ENCODE results near the gene LTBP2. TPM values are rescaled to one million over a fixed set of nuclear protein-coding genes. Genes with fewer than 3 reads are reported as not detected.

LTBP2 gene
- total RNA-seq, 1 experiment from 2014 or later = 124 TPM

DNA sequence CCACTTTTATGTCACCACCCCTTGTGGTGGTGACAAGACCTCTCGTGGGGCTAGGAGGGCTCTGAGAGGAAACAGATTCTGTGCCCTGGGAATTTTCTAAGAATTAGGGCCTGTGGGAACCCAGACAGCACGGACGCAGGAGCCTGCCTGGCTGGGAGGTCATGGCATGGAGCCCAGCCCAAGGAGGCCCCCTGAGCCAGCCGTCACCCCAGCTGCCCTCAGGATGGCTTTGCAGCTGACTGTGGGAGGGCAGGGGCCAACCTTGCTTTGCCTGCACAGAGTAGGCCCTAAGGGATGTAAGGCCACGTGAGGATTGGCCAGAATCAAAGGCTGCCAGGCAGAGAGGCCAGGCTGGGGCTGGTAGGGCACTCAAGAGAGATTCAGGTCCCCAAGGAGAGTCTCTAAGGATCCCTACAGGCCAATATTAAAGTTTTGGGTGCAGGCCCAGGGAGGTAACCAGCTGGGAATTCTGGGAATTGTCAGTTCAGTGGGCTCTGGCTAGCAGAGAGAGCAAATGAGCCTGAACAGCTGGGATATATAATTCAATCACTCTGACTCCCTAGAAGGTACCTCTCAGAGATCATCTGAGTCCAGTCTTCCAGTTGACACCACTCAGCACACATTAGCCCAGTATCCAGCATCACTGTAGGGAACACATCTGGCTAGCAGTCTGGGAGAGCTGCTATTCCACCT is 6.4 kb downstream of the LTBP2 start:
- H3K4me3 ChIP-seq = no peak overlapping the region
- H3K9me3 ChIP-seq (ENCODE audit: insufficient read depth, low read depth) = no peaks in the 10 kb centered on the region
- CTCF ChIA-PET = interaction anchor here (0.5 to 1.1 kb wide), 2 partner anchors 21 to 36 kb away, joined by 3 read pairs; no protein-coding TSS in a partner anchor
- peaks cover 15% of the 10 kb centered on the region for H3K4me1 ChIP-seq (replicated peaks; ENCODE audit: insufficient read depth)
- intact Hi-C loops (cut with micrococcal nuclease; ENCODE audit: unreplicated experiment) = loop anchor here (10.0 kb wide), 2 partner anchors 281 to 479 kb away; no protein-coding TSS in a partner anchor
- no peaks in the 10 kb centered on the region for H3K9me2 ChIP-seq (ENCODE audit: insufficient read depth)
- no TSS peak for BruUV-seq (replicated peaks)
- H4K20me1 ChIP-seq (ENCODE audit: insufficient read depth) = no peaks in the 10 kb centered on the region
- no peak overlapping the region for H2AFZ ChIP-seq
- no peak overlapping the region for H3K27ac ChIP-seq
- H3K4me2 ChIP-seq = no peak overlapping the region
- no peak for DNase-seq
- peaks cover 14% of the 10 kb centered on the region for H3K36me3 ChIP-seq (ENCODE audit: low read depth)
- TF ChIP-seq EZH2 (IDR thresholded peaks at IDR 0.05; ENCODE audit: low read depth) = no peak
- no peaks in the 10 kb centered on the region for H3K27me3 ChIP-seq (ENCODE audit: insufficient read depth, low read depth)
- peaks cover 26% of the 10 kb centered on the region for H3F3A ChIP-seq (ENCODE audit: insufficient read depth, low read depth)
- peaks cover 30% of the 10 kb centered on the region for H3K79me2 ChIP-seq (ENCODE audit: low read depth)
- POLR2A ChIA-PET (ENCODE audit: unreplicated experiment) = no interaction called here

DNA sequence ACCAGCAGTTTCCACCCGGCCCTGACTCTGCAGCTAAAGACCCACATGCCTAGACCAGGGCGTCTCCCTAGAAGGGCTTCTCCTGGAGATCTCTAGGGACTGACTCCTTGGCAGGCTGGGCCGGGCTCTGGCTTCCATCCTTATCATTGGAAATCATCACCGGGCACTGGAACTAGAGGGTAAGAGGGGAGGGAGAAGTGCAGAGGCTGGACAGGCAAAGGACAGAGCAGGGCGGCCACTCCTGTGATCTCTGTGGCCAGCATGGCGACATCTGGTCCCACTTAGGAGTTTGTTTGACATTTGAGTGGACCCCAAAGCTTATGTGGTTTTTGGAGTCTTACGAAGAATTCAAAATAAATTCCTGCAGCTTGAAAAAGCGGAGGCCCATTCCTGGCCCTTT is 7.1 kb downstream of the LTBP2 start:
- Histone ChIP-seq H3F3A (ENCODE audit: insufficient read depth, low read depth) (peaks cover 18% of the 10 kb centered on the region), H3K27ac (no peak overlapping the region), H4K20me1 (ENCODE audit: insufficient read depth) (no peaks in the 10 kb centered on the region), H3K4me2 (no peak overlapping the region), H3K36me3 (ENCODE audit: low read depth) (peaks cover 14% of the 10 kb centered on the region), H3K4me3 (no peak overlapping the region), H3K9me3 (ENCODE audit: insufficient read depth, low read depth) (no peaks in the 10 kb centered on the region), H3K4me1 (replicated peaks; ENCODE audit: insufficient read depth) (peaks cover 9% of the 10 kb centered on the region; the same call in 1 of the 2 replicates), H3K79me2 (ENCODE audit: low read depth) (peaks cover 23% of the 10 kb centered on the region), H3K27me3 (ENCODE audit: insufficient read depth, low read depth) (no peaks in the 10 kb centered on the region), H2AFZ (no peak overlapping the region), H3K9me2 (ENCODE audit: insufficient read depth) (no peaks in the 10 kb centered on the region)
- POLR2A ChIA-PET (ENCODE audit: unreplicated experiment) = no interaction called here
- TF ChIP-seq, protein P1, sequence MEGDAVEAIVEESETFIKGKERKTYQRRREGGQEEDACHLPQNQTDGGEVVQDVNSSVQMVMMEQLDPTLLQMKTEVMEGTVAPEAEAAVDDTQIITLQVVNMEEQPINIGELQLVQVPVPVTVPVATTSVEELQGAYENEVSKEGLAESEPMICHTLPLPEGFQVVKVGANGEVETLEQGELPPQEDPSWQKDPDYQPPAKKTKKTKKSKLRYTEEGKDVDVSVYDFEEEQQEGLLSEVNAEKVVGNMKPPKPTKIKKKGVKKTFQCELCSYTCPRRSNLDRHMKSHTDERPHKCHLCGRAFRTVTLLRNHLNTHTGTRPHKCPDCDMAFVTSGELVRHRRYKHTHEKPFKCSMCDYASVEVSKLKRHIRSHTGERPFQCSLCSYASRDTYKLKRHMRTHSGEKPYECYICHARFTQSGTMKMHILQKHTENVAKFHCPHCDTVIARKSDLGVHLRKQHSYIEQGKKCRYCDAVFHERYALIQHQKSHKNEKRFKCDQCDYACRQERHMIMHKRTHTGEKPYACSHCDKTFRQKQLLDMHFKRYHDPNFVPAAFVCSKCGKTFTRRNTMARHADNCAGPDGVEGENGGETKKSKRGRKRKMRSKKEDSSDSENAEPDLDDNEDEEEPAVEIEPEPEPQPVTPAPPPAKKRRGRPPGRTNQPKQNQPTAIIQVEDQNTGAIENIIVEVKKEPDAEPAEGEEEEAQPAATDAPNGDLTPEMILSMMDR (conservative IDR thresholded peaks at IDR 0.05) = no peak
- TF ChIP-seq EZH2 (IDR thresholded peaks at IDR 0.05; ENCODE audit: low read depth) = no peak
- intact Hi-C loops (cut with micrococcal nuclease; ENCODE audit: unreplicated experiment) = loop anchor here (10.0 kb wide), 2 partner anchors 280 to 480 kb away; no protein-coding TSS in a partner anchor
- DNase-seq = no peak
- no TSS peak for BruUV-seq (replicated peaks)
- CTCF ChIA-PET = interaction anchor here (1.1 kb wide), 1 partner anchor 21 kb away, joined by 3 read pairs; no protein-coding TSS in a partner anchor

DNA sequence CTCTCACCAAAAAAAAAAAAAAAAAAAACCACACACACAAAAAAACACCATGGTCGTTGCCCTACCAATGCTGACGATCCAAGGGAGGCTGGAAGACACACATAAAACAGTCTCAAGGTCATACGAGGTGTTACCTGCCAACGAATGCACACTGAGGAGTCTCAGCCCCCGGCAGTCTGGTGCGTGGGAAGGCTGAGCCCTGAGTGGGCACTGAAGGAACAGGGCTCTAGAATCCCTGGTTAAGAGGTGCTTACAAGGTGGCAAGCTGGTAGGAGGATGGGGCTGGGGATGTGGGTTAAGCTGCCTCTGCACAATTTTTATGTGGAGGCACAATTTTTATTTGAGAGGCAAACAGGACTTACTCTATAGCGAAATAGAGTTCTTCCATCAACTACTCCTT is 7.9 kb downstream of the LTBP2 start:
- no peaks in the 10 kb centered on the region for H4K20me1 ChIP-seq (ENCODE audit: insufficient read depth)

More for the DNA sequence above, 7.9 kb downstream of the LTBP2 start:
- no peaks in the 10 kb centered on the region for H3K9me3 ChIP-seq (ENCODE audit: insufficient read depth, low read depth)
- H3F3A ChIP-seq (ENCODE audit: insufficient read depth, low read depth) = peaks cover 11% of the 10 kb centered on the region; the same call in 1 of the 2 replicates
- no peaks in the 10 kb centered on the region for H3K27me3 ChIP-seq (ENCODE audit: insufficient read depth, low read depth)
- ChIA-PET CTCF (interaction anchor here (0.7 kb wide), 2 partner anchors 7 to 31 kb away, joined by 3 to 4 read pairs; no protein-coding TSS in a partner anchor), POLR2A (ENCODE audit: unreplicated experiment) (interaction anchor here (0.5 to 0.6 kb wide), 2 partner anchors 16 to 208 kb away, joined by 3 to 6 read pairs; no protein-coding TSS in a partner anchor)
- no peak overlapping the region for H3K27ac ChIP-seq
- H3K9me2 ChIP-seq (ENCODE audit: insufficient read depth) = no peaks in the 10 kb centered on the region
- TF ChIP-seq EZH2 (IDR thresholded peaks at IDR 0.05; ENCODE audit: low read depth) = no peak
- TF ChIP-seq, protein P1 (conservative IDR thresholded peaks at IDR 0.05) = no peak
- no peak for DNase-seq
- H3K4me3 ChIP-seq = no peak overlapping the region
- no TSS peak for BruUV-seq (replicated peaks)
- H3K4me1 ChIP-seq (replicated peaks; ENCODE audit: insufficient read depth) = peaks cover 2% of the 10 kb centered on the region; the same call in 1 of the 2 replicates
- no peak overlapping the region for H2AFZ ChIP-seq
- peaks cover 14% of the 10 kb centered on the region for H3K36me3 ChIP-seq (ENCODE audit: low read depth)
- intact Hi-C loops (cut with micrococcal nuclease; ENCODE audit: unreplicated experiment) = loop anchor here (10.0 kb wide), 2 partner anchors 279 to 481 kb away; no protein-coding TSS in a partner anchor
- peaks cover 21% of the 10 kb centered on the region for H3K79me2 ChIP-seq (ENCODE audit: low read depth)
- H3K4me2 ChIP-seq = no peak overlapping the region

All from PC-9 (cell line).